GM12872 (cell line): ENCODE results near the gene LDB1.

ENCODE experiments used
- TF ChIP-seq, protein P1 (sequence below): IDR thresholded peaks from 3 replicates; pipeline ENCODE4 v1.5.1; 2011; ENCODE audit warnings: low read depth, mild to moderate bottlenecking, low read length, moderate library complexity; ENCODE audit not compliant: insufficient read depth

Gene LDB1

DNA sequence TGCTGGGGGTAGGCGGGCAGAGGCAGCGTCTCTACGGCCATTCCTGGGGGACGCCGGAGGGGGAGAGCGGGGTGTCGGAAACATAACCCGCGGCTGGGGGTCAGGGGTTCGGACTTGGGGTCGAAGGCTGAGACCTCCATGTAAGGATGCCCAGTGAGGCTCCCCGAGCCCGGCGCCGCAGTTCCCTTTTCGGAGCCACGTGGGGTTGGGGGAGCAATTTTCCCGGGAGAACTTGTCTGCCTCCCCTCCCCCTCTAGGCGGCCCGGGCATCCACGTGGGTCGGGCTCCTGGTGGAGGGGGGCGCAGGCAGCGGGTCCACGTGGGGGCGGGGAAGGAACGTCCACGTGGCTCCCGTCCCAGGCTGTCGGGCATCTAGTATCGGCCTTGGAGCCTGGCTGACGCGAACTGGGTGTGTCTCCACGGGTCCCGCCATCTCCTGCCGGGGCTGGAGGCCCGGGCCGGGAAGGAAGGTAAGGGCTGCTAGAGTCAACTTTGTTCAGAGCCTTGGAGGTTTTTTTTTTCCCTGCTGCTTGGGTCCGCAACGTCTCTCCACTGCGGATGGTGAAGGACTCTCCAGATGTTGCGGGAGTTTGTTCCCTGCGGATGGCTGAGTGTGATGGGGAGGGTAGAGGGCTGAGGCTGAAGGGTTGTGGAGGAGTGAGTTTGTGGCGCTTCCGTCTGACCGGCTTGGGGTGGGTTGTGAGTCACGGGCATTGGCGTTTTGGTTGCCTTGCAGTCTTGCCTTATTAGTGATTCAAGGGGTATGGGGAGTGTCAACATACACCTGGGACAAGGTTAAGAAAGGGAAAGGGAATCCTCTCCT is 13.4 kb upstream of the LDB1 start:
- TF ChIP-seq, protein P1, sequence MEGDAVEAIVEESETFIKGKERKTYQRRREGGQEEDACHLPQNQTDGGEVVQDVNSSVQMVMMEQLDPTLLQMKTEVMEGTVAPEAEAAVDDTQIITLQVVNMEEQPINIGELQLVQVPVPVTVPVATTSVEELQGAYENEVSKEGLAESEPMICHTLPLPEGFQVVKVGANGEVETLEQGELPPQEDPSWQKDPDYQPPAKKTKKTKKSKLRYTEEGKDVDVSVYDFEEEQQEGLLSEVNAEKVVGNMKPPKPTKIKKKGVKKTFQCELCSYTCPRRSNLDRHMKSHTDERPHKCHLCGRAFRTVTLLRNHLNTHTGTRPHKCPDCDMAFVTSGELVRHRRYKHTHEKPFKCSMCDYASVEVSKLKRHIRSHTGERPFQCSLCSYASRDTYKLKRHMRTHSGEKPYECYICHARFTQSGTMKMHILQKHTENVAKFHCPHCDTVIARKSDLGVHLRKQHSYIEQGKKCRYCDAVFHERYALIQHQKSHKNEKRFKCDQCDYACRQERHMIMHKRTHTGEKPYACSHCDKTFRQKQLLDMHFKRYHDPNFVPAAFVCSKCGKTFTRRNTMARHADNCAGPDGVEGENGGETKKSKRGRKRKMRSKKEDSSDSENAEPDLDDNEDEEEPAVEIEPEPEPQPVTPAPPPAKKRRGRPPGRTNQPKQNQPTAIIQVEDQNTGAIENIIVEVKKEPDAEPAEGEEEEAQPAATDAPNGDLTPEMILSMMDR: no peak

DNA sequence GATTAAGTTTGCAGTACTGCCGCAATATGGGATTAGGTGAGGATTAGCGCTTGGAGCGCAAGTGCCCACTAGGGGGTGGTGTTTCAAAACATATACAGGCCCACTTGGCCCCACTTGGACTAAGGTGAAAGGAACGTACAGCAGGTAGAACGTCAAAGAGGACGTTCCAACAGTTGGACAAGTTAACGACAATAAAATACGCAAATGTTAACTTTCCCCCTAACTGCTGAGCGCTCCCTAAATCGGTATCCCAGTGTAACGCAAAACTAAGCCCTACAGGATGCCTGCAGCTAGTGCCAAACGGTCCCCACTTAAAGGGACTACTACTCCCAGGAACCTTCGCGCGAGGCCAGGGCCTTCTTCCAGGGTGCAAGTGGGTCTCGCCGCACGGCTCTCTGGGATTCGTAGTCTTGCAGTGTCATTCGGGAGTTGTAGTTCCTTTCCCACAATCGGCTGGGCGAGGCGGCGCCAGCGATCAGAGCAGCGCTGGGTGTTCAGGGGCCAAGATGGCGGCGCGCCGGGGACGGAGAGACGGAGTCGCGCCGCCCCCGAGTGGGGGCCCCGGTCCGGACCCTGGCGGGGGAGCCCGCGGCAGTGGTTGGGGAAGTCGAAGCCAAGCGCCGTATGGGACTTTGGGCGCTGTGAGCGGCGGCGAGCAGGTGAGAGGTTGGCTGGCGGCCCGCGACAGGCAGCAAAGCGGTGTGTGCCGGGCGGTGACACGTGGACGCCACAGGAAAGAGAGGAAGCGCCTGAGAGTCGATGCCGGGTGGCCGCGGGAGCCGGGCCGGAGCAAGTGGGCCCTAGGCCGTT is 12.6 kb upstream of the LDB1 start, which contains the start of gene PPRC1:
Gene PPRC1, plus strand, starts transcription at position 478 of the 810 bp plus-strand sequence. Its CDS starts 29 bp downstream, at position 507.
- TF ChIP-seq, protein P1: peak; percentile 94

DNA sequence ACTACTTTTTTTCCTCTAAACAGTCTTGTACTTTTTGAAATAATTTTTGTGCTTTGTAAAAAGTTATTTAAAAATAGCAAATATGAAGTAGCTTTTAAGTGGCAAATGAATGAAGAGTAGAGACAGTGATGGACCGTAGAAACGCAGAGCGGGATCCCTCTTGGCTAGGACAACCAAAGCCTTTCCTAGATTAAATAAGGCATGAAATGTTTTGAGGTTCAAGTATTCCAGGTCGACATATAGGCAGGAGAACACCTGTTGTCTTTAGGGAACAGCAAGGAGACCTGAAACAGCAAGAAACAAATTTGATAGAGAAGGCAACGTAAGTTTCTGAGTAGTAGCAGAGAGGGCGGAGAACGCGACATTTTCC is 12.0 kb upstream of the LDB1 start:
- TF ChIP-seq, protein P1: no peak

GRCh38 chr10:102131286-102132170 is 11.4 kb upstream of the LDB1 start:
- TF ChIP-seq, protein P1: no peak

DNA sequence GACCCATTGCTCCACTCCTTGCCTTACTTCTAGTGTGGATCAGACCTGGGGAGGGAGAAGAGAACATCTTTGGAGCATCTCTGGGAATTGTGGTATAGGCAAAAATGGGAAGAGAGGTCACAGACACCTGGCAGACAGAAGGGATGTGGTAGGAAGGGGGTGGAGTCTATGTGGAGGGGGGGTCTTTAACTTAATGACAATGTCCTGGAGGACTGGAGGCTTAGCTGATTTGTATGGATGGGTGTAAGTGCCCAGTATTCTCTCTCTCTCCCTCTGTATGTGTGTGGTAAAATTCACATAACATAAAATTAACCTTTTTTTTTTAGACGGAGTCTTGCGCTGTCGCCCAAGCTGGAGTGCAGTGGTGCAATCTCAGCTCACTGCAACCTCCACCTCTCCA is 3.1 kb upstream of the LDB1 start:
- TF ChIP-seq, protein P1: no peak

GRCh38 chr10:102122450-102122849 is 2.3 kb upstream of the LDB1 start:
- TF ChIP-seq, protein P1: no peak
